ENCODE data around the gene CASP8AP2. TPM values are rescaled to one million over a fixed set of nuclear protein-coding genes. Genes with fewer than 3 reads are reported as not detected.
A peak's percentile ranks its signal among the peaks of the same experiment; 100 is the strongest.
"Not testable (repeated sequence)": the region's sequence is repeated elsewhere in the genome, so short reads cannot be mapped to it uniquely, and the experiment has no call there.

Gene CASP8AP2
- total and polyA plus RNA-seq, 11 donors = 4.4 to 16.2 (median 11.8) TPM

GRCh38 chr6:89819336-89820130, 10.1 kb upstream of the CASP8AP2 start, which contains the start of gene MDN1:
Gene MDN1, minus strand, starts transcription at chr6:89819794. Its CDS starts 187 bp downstream, at chr6:89819607.
- Histone ChIP-seq H3K27ac (peak within 1 kb of the TSS; percentile 14 to 96 (median 86)), H3K27me3 (no peaks in the 10 kb centered on the region), H3K4me3 (peak within 1 kb of the TSS; percentile 71 to 98 (median 84)), H3K36me3 (no peaks in the 10 kb centered on the region), H3K9me3 (no peaks in the 10 kb centered on the region), H3K4me1 (peaks cover 0 to 26% (median 18%) of the 10 kb centered on the region in 12 donors)
- intact Hi-C loops (cut with DNase I) = no loop called here
- 0 to 1% (median 1%) methylated on average over 40 to 65 of the region's 65 CpGs for WGBS, 4 donors
- DNase-seq (peak; percentile 91 to 94 (median 92)), ATAC-seq (peak; percentile 99 to 100 (median 99))
- TF ChIP-seq CTCF (IDR thresholded peaks at IDR 0.05) = peak in 1 of 12 donors; percentile 8
- TF ChIP-seq POLR2A (IDR thresholded peaks at IDR 0.05) = peak in 1 of 2 donors; percentile 59

- Histone ChIP-seq H3K36me3 (peaks cover 0 to 1% (median 0%) of the 10 kb centered on the region in 9 donors), H3K4me3 (no peak overlapping the region), H3K27me3 (no peaks in the 10 kb centered on the region), H3K4me1 (peaks cover 0 to 23% (median 10%) of the 10 kb centered on the region in 12 donors), H3K27ac (peak overlapping the region in 8 of 12 donors; percentile 1 to 59 (median 24)), H3K9me3 (no peaks in the 10 kb centered on the region)
- TF ChIP-seq CTCF (IDR thresholded peaks at IDR 0.05) = no peak
- no peak for DNase-seq
- intact Hi-C loops (cut with DNase I) = no loop called here
- no peak for ATAC-seq
- WGBS, 4 donors = 46 to 61% (median 52%) methylated on average over 6 of the region's 6 CpGs
Observed at GRCh38 chr6:89826029-89826528, 3.6 kb upstream of the CASP8AP2 start.

GRCh38 chr6:89828475-89828987, 1.1 kb upstream of the CASP8AP2 start:
- Histone ChIP-seq H3K4me1 (peaks cover 0 to 24% (median 10%) of the 10 kb centered on the region in 12 donors), H3K27ac (peak overlapping the region in 11 of 12 donors; percentile 58 to 87 (median 83)), H3K4me3 (peak overlapping the region; percentile 49 to 99 (median 74)), H3K36me3 (peaks cover 0 to 23% (median 18%) of the 10 kb centered on the region in 9 donors)
- H3K27me3 ChIP-seq; H3K9me3 ChIP-seq; DNase-seq; intact Hi-C loops (cut with DNase I); ATAC-seq: not testable (repeated sequence)
- WGBS, 4 donors = 67 to 75% (median 71%) methylated on average over 13 of the region's 13 CpGs

GRCh38 chr6:89828988-89829471, 650 bp upstream of the CASP8AP2 start:
- WGBS, 4 donors = 7 to 11% (median 9%) methylated on average over 18 of the region's 18 CpGs
- Histone ChIP-seq H3K36me3 (peaks cover 0 to 28% (median 20%) of the 10 kb centered on the region in 9 donors), H3K9me3 (no peaks in the 10 kb centered on the region), H3K27me3 (no peaks in the 10 kb centered on the region), H3K4me1 (peaks cover 0 to 24% (median 10%) of the 10 kb centered on the region in 12 donors), H3K27ac (peak overlapping the region in 11 of 12 donors; percentile 58 to 87 (median 83)), H3K4me3 (peak overlapping the region; percentile 49 to 99 (median 74))
- ATAC-seq (peak; percentile 7 to 31 (median 12)), DNase-seq (no peak)
- intact Hi-C loops (cut with DNase I) = no loop called here
- no peak for TF ChIP-seq POLR2A (IDR thresholded peaks at IDR 0.05)
- TF ChIP-seq CTCF (IDR thresholded peaks at IDR 0.05) = no peak

Data from heart left ventricle (tissue), 16 donors.